ENCODE measurements around the gene RAD52.

RAD52 gene

DNA sequence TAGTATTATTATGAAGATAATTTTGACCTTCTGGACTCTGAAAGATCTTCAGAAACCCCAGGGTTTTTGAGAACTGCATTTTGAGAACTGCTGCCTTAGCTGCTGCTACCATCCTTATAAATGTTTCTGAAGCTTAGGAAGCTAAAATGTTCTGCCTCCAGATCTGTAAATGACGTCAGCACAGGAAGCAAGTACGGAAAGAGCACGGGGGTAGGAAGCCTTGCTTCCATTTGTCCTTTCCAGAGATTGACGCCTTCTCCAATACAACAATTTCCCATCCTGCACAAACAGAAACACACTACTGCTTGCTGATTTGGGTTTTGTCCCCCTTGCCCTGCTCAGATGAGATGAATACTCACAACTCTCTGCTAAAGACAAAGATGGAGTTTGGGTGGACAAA lies 17.9 kb downstream of the RAD52 start:
- no peak overlapping the region for H3K27ac ChIP-seq (ENCODE audit: low read length)
- H3K27me3 ChIP-seq (ENCODE audit: control insufficient read depth, insufficient read depth, low read length): no peaks in the 10 kb centered on the region
- no peaks in the 10 kb centered on the region for H3K9me3 ChIP-seq (ENCODE audit: control insufficient read depth, low read depth, low read length)
- H3K4me3 ChIP-seq (ENCODE audit: low read length): no peak overlapping the region
- no peak overlapping the region for H3K9ac ChIP-seq (ENCODE audit: low read length)
- H3K4me1 ChIP-seq (ENCODE audit: control insufficient read depth, low read depth, low read length): no peaks in the 10 kb centered on the region
- peaks cover 39% of the 10 kb centered on the region for H3K36me3 ChIP-seq (ENCODE audit: control insufficient read depth, low read depth, low read length)

DNA sequence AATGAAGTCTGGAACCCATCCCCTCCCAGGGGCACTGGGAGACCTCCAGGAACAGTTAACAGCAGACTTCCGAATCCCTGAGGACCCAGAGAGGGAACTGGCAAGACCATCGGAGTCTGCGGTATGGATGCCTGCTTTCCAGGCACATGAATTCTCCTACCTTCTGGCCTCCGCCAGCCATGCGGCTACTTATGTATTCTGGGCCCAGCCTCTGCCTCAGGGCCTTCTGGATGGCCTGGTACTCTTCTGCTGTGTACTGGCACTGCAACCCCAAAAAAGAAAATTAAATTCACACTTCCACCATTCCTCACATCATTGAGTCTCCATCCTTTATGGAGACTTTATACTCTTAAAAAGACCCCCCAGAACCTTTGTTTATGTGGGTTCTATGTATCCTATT lies 18.4 kb downstream of the RAD52 start:
- H3K36me3 ChIP-seq (ENCODE audit: control insufficient read depth, low read depth, low read length): peaks cover 41% of the 10 kb centered on the region
- H3K9ac ChIP-seq (ENCODE audit: low read length): no peak overlapping the region
- H3K27me3 ChIP-seq (ENCODE audit: control insufficient read depth, insufficient read depth, low read length): no peaks in the 10 kb centered on the region
- H3K4me1 ChIP-seq (ENCODE audit: control insufficient read depth, low read depth, low read length): no peaks in the 10 kb centered on the region
- no peak overlapping the region for H3K27ac ChIP-seq (ENCODE audit: low read length)
- no peak overlapping the region for H3K4me3 ChIP-seq (ENCODE audit: low read length)
- no peaks in the 10 kb centered on the region for H3K9me3 ChIP-seq (ENCODE audit: control insufficient read depth, low read depth, low read length)

DNA sequence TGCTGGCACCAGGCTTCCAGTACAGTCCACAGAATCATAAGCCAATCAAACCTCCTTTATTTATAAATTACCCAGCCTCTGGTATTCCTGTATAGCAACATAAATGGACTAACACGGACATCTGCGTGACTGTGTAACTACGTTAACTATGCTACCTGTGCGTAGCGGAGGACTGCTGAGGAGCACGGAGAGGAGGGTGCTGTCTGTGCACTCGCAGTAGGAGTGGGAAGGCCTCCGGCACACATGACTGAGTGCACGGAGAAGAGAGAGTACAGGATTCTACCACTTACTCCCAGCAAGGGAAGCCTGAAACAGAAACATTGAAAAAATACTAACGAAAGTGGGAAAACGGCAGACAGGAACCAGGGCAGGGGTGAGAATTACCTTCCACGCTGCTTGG lies 22.9 kb downstream of the RAD52 start:
- no peaks in the 10 kb centered on the region for H3K4me1 ChIP-seq (ENCODE audit: control insufficient read depth, low read depth, low read length)
- H3K9me3 ChIP-seq (ENCODE audit: control insufficient read depth, low read depth, low read length): no peaks in the 10 kb centered on the region
- H3K4me3 ChIP-seq (ENCODE audit: low read length): no peak overlapping the region
- H3K9ac ChIP-seq (ENCODE audit: low read length): no peak overlapping the region
- no peak overlapping the region for H3K27ac ChIP-seq (ENCODE audit: low read length)
- H3K36me3 ChIP-seq (ENCODE audit: control insufficient read depth, low read depth, low read length): peaks cover 52% of the 10 kb centered on the region
- H3K27me3 ChIP-seq (ENCODE audit: control insufficient read depth, insufficient read depth, low read length): no peaks in the 10 kb centered on the region

DNA sequence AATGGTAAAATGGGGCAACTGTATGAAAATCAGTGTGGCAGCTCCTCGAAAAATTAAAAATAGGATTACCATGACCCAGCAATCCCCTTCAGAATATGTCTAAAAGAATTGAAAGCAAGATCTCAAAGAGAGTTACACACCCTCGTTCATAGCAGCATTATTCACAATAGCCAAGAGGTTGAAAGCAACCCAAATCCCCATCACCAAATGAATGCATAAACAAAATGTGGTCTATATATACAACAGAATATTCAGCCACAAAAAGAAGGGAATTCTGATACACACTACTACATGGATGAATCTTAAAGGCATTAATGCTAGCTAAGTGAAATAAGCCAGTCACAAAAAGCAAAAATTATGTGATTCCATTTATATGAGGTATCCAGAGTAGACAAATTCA lies 27.2 kb downstream of the RAD52 start:
- no peak overlapping the region for H3K27ac ChIP-seq (ENCODE audit: low read length)
- no peaks in the 10 kb centered on the region for H3K27me3 ChIP-seq (ENCODE audit: control insufficient read depth, insufficient read depth, low read length)
- no peak overlapping the region for H3K4me3 ChIP-seq (ENCODE audit: low read length)
- no peaks in the 10 kb centered on the region for H3K4me1 ChIP-seq (ENCODE audit: control insufficient read depth, low read depth, low read length)
- H3K9me3 ChIP-seq (ENCODE audit: control insufficient read depth, low read depth, low read length): no peaks in the 10 kb centered on the region
- peaks cover 32% of the 10 kb centered on the region for H3K36me3 ChIP-seq (ENCODE audit: control insufficient read depth, low read depth, low read length)
- H3K9ac ChIP-seq (ENCODE audit: low read length): no peak overlapping the region

DNA sequence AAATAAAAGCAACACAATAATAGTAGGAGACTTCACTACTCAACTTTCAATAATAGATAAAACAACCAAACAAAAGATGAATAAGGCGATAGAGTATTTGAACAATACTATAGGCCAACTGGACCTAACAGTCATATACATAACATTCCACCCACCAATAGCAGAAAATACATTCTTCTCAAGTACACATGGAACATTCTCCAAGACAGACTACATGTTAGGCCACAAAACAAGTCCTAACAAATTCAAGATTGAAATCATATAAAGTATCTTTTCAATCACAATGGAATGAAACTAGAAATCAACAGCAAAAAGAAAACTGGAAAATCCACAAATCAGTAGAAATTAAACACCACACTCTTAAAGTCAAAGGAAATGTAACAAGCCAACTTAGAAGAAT lies 28.8 kb downstream of the RAD52 start:
- Histone ChIP-seq H3K4me1 (ENCODE audit: control insufficient read depth, low read depth, low read length) (no peaks in the 10 kb centered on the region), H3K36me3 (ENCODE audit: control insufficient read depth, low read depth, low read length) (peaks cover 32% of the 10 kb centered on the region)

DNA sequence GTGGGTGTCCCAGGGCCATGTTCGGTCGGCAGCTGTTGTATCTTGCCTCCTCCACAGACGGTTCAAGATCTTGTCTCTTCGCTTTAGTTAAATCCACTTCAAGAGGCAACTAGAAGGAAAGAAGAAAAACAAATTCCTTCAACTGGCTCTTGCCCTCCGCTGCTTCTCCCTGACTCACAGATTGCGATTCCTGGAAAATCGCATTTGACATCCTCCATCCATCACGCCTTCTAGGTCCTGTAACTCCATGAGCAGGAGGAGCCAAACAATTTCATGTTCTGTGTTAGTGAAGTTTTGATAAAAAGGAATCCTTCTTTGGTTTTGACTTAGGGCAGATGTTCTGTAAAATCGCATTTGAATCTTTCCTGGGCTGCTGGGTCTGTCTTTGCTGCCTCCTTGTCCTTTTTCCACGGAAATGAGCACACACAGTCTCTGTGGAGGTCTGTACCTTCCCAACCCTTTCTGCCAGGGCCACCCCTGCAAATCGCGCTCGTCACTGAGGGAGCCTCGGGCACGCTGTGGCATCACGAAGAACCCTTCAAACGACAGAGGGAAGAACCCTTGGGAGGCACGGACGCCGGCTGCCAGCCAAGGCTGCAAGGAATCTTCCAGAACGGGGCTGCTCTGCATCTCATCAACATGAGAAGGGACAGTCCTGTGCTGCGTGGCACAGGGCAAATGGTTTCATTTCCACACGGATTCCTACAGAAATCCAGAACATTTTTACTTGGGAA lies 32.6 kb downstream of the RAD52 start:
- peaks cover 5% of the 10 kb centered on the region for H3K4me1 ChIP-seq (ENCODE audit: control insufficient read depth, low read depth, low read length)
- H3K36me3 ChIP-seq (ENCODE audit: control insufficient read depth, low read depth, low read length): peaks cover 45% of the 10 kb centered on the region
- no peak overlapping the region for H3K4me3 ChIP-seq (ENCODE audit: low read length)
- no peak overlapping the region for H3K9ac ChIP-seq (ENCODE audit: low read length)
- no peak overlapping the region for H3K27ac ChIP-seq (ENCODE audit: low read length)
- no peaks in the 10 kb centered on the region for H3K9me3 ChIP-seq (ENCODE audit: control insufficient read depth, low read depth, low read length)
- H3K27me3 ChIP-seq (ENCODE audit: control insufficient read depth, insufficient read depth, low read length): no peaks in the 10 kb centered on the region

More for the DNA sequence above, 28.8 kb downstream of the RAD52 start:
- H3K27me3 ChIP-seq (ENCODE audit: control insufficient read depth, insufficient read depth, low read length): no peaks in the 10 kb centered on the region
- H3K4me3 ChIP-seq (ENCODE audit: low read length): no peak overlapping the region
- H3K27ac ChIP-seq (ENCODE audit: low read length): no peak overlapping the region
- H3K9me3 ChIP-seq (ENCODE audit: control insufficient read depth, low read depth, low read length): no peaks in the 10 kb centered on the region
- no peak overlapping the region for H3K9ac ChIP-seq (ENCODE audit: low read length)

DNA sequence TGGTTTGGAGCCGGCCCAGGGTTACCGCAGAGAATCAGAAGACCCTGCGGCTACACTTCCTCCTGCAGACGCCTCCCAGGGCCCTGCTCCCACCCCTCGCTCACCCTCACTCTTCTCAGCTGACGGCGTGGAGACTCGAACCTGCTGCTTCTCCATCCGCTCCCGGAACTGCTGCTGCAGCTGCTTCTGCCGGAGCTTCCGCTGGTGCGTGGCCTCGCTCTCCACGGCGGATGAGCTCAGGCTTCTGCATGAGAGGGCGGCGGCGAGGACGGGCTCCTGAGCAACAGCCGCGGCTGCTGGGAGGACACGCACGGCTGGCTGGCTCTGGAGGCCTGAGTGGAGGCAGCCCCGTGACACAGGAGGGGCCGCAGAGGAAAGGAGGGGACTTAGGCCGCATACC lies 33.3 kb downstream of the RAD52 start:
- Histone ChIP-seq H3K4me3 (ENCODE audit: low read length) (no peak overlapping the region), H3K36me3 (ENCODE audit: control insufficient read depth, low read depth, low read length) (peaks cover 49% of the 10 kb centered on the region), H3K27me3 (ENCODE audit: control insufficient read depth, insufficient read depth, low read length) (no peaks in the 10 kb centered on the region), H3K9ac (ENCODE audit: low read length) (no peak overlapping the region), H3K4me1 (ENCODE audit: control insufficient read depth, low read depth, low read length) (peaks cover 5% of the 10 kb centered on the region), H3K27ac (ENCODE audit: low read length) (no peak overlapping the region), H3K9me3 (ENCODE audit: control insufficient read depth, low read depth, low read length) (no peaks in the 10 kb centered on the region)

DNA sequence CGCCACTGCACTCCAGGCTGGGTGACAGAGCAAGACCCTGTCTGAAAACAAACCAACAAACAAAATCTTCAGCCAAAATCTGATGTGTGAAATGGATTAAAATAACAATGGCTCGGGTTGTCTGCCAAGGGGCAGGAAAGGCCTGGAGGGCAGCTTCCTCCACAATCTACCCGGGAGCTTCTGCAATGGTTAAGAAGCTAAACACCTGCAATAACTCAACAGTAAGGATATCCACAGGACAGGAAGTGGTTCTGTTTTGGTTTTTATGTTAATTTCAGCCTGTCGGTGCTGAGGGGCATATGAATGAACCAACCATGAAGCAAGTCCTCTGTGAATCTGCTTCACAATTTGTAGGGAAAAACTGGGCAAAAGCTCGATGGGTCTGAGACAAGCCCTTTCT lies 34.4 kb downstream of the RAD52 start:
- Histone ChIP-seq H3K9me3 (ENCODE audit: control insufficient read depth, low read depth, low read length) (no peaks in the 10 kb centered on the region), H3K9ac (ENCODE audit: low read length) (no peak overlapping the region), H3K4me1 (ENCODE audit: control insufficient read depth, low read depth, low read length) (peaks cover 5% of the 10 kb centered on the region), H3K4me3 (ENCODE audit: low read length) (no peak overlapping the region), H3K27me3 (ENCODE audit: control insufficient read depth, insufficient read depth, low read length) (no peaks in the 10 kb centered on the region), H3K27ac (ENCODE audit: low read length) (no peak overlapping the region), H3K36me3 (ENCODE audit: control insufficient read depth, low read depth, low read length) (peaks cover 59% of the 10 kb centered on the region)

DNA sequence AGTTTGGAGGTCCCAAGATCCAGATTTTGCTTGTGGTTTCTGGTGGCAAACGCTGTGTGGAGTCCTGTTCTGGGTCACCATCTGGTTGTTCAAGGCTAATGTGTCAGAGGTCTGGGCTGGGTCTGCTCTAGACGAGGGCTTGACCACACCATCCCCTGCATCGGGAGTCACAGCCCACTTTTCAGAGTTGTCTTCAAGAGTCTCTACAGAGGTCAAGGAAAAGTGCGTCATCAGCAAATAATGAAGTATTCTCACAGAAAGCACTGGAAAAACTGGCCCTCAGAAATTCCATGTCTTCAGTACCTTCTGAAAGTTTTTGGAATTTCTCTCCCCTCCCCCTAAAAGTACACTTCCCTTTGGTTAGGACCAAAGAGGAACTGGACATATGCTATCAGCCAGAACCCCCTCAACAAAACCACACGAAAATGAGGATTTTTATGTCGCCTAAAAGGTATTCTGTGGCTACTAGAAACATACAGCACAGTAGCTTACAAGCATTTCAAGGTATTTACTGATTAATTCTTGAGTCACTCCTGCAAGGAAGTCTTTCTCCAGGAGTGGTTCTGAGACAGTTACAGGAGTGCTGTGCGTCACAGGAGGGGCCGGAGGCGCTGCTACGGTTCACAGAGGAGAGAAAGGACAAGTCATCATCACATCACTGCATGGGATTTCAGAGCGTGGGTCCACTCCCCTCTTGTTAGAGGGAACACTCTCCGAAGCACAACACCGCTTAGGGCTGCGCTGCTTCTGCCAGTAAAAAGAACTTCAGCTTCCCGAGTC lies 35.4 kb downstream of the RAD52 start:
- H3K9me3 ChIP-seq (ENCODE audit: control insufficient read depth, low read depth, low read length): no peaks in the 10 kb centered on the region
- peaks cover 69% of the 10 kb centered on the region for H3K36me3 ChIP-seq (ENCODE audit: control insufficient read depth, low read depth, low read length)
- no peak overlapping the region for H3K27ac ChIP-seq (ENCODE audit: low read length)
- H3K9ac ChIP-seq (ENCODE audit: low read length): no peak overlapping the region
- H3K4me3 ChIP-seq (ENCODE audit: low read length): no peak overlapping the region
- peaks cover 5% of the 10 kb centered on the region for H3K4me1 ChIP-seq (ENCODE audit: control insufficient read depth, low read depth, low read length)
- H3K27me3 ChIP-seq (ENCODE audit: control insufficient read depth, insufficient read depth, low read length): no peaks in the 10 kb centered on the region

DNA sequence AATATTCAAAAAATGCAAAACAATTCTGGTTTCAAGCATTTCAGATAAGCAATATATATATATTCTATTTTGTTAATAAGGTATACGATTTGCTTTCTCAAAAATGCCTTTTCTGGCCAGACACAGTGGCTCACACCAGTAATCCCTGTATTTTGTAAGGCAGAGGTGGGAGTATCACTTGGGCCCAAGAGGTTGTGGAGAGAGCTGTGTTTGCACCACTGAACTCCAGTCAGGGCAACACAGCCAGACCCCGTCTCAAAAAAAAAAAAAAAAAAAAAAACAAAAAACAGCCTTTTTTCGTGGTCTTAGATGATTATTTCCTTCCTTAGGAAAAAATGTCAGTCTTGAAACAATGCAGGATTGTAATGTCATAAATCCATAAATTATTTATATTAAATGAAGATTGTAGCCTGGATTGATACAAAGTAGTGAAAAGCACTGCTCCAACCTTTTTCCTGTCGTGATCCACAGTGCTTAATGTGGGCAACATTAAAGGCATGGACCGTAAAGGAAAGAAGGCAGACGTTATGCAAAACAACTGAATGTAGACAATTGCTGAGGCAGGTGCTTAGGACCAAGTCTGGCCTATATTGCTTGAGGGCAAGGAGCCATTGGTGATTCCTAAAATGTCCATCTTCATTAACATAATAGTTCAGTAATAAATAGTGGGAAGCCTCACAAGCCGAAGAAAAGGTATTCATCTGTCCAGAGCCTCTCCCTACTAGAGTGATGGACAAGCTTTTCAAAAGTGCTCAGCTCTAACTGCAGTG lies 36.8 kb downstream of the RAD52 start:
- Histone ChIP-seq H3K9me3 (ENCODE audit: control insufficient read depth, low read depth, low read length) (no peaks in the 10 kb centered on the region), H3K4me3 (ENCODE audit: low read length) (no peak overlapping the region), H3K27ac (ENCODE audit: low read length) (no peak overlapping the region), H3K36me3 (ENCODE audit: control insufficient read depth, low read depth, low read length) (peaks cover 72% of the 10 kb centered on the region), H3K4me1 (ENCODE audit: control insufficient read depth, low read depth, low read length) (peaks cover 5% of the 10 kb centered on the region), H3K27me3 (ENCODE audit: control insufficient read depth, insufficient read depth, low read length) (no peaks in the 10 kb centered on the region), H3K9ac (ENCODE audit: low read length) (no peak overlapping the region)

DNA sequence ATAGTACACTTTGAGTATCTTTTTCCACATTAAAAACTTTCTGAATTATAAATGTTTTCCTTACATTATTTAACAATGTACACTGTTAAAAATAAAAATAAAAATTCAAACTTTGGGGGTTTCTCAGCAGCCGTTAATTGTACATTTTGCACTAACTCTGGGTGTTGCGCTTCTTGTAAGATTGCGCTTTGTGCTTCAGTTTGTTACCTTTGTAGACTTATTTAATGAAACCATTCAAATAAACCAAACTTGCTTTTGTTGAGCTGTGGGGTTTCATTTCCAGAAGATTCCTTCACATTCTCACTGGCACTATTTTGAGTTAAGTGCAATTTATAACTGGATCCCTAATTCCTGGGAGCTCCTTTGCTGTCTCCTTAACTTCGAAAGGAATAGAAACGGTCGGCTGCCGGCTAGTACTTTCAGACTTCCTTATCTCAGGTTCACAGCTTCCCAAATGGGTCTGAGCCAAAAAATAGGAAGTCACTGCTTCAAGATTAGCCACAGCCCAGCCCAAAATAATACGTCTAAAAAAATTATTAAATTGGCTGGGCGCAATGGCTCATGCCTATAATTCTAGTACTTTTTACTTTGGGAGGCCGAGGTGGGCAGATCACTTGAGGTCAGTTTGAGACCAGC lies 38.2 kb downstream of the RAD52 start:
- Histone ChIP-seq H3K36me3 (ENCODE audit: control insufficient read depth, low read depth, low read length) (peaks cover 68% of the 10 kb centered on the region), H3K27ac (ENCODE audit: low read length) (no peak overlapping the region), H3K4me1 (ENCODE audit: control insufficient read depth, low read depth, low read length) (peaks cover 5% of the 10 kb centered on the region), H3K9ac (ENCODE audit: low read length) (no peak overlapping the region), H3K9me3 (ENCODE audit: control insufficient read depth, low read depth, low read length) (no peaks in the 10 kb centered on the region), H3K4me3 (ENCODE audit: low read length) (no peak overlapping the region), H3K27me3 (ENCODE audit: control insufficient read depth, insufficient read depth, low read length) (no peaks in the 10 kb centered on the region)

Measured in iPS-18a (cell line).